PFSK-1 (cell line): ENCODE data around the gene SGCA.

ENCODE experiments used
- FOXP2 ChIP-seq: optimal IDR thresholded peaks from 2 replicates; pipeline ENCODE3; 2011; ENCODE audit warnings: borderline replicate concordance, control low read depth, inconsistent platforms; ENCODE audit not compliant: insufficient read depth; ENCODE audit errors: extremely low read length, extremely low read depth
- POLR2AphosphoS5 ChIP-seq: IDR thresholded peaks from 2 replicates; pipeline ENCODE4 v1.6.1; 2012; ENCODE audit warnings: low read depth, mild to moderate bottlenecking, control low read depth, low read length, moderate library complexity
- SIN3A ChIP-seq: IDR thresholded peaks from 2 replicates; pipeline ENCODE4 v1.6.1; 2012; ENCODE audit warnings: mild to moderate bottlenecking, low read length, moderate library complexity, borderline replicate concordance; ENCODE audit not compliant: insufficient read depth
- TAF1 ChIP-seq: IDR thresholded peaks from 2 replicates; pipeline ENCODE4 v1.6.1; 2012; ENCODE audit warnings: low read length, control low read depth, borderline replicate concordance; ENCODE audit not compliant: insufficient read depth
- TF ChIP-seq, protein P1 (sequence below), 2 experiments: IDR thresholded peaks; 2 replicates each; pipeline versions ENCODE4 v1.6.1 to v1.8.0; 2011 to 2012; ENCODE audit warnings: low read depth in 2 of 2, low read length in 2 of 2, control low read depth in 1 of 2, inconsistent platforms in 1 of 2, mild to moderate bottlenecking in 1 of 2, moderate library complexity in 1 of 2; ENCODE audit not compliant: insufficient read depth in 1 of 2

GRCh38 chr17:50166518-50167181, 845 bp downstream of the SGCA start:
- no peak for TF ChIP-seq POLR2AphosphoS5
- no peak for TF ChIP-seq SIN3A
- TF ChIP-seq TAF1: no peak
- TF ChIP-seq, protein P1, sequence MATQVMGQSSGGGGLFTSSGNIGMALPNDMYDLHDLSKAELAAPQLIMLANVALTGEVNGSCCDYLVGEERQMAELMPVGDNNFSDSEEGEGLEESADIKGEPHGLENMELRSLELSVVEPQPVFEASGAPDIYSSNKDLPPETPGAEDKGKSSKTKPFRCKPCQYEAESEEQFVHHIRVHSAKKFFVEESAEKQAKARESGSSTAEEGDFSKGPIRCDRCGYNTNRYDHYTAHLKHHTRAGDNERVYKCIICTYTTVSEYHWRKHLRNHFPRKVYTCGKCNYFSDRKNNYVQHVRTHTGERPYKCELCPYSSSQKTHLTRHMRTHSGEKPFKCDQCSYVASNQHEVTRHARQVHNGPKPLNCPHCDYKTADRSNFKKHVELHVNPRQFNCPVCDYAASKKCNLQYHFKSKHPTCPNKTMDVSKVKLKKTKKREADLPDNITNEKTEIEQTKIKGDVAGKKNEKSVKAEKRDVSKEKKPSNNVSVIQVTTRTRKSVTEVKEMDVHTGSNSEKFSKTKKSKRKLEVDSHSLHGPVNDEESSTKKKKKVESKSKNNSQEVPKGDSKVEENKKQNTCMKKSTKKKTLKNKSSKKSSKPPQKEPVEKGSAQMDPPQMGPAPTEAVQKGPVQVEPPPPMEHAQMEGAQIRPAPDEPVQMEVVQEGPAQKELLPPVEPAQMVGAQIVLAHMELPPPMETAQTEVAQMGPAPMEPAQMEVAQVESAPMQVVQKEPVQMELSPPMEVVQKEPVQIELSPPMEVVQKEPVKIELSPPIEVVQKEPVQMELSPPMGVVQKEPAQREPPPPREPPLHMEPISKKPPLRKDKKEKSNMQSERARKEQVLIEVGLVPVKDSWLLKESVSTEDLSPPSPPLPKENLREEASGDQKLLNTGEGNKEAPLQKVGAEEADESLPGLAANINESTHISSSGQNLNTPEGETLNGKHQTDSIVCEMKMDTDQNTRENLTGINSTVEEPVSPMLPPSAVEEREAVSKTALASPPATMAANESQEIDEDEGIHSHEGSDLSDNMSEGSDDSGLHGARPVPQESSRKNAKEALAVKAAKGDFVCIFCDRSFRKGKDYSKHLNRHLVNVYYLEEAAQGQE (IDR thresholded peaks at IDR 0.05; ENCODE audit: insufficient read depth in 1 of 2, low read depth in 2 of 2, low read length in 2 of 2): no peak
- TF ChIP-seq FOXP2: no peak
